Measurements from ENCODE around the gene APOL2. TPM values are rescaled to one million over a fixed set of nuclear protein-coding genes. Genes with fewer than 3 reads are reported as not detected.
"Not testable (repeated sequence)": the region's sequence is repeated elsewhere in the genome, so short reads cannot be mapped to it uniquely, and the experiment has no call there.

Gene APOL2
- total RNA-seq, 1 donor from 2014 or later = 53.5 TPM

GRCh38 chr22:36208914-36209313, 30.4 kb downstream of the APOL2 start:
- DNase-seq (ENCODE audit: extremely low spot score, unreplicated experiment) = no peak
- H3K27me3 Mint-ChIP-seq (ENCODE audit: unreplicated experiment) = peaks cover 39% of the 10 kb centered on the region

GRCh38 chr22:36208162-36208765, 31.1 kb downstream of the APOL2 start:
- no peak overlapping the region for H3K27ac Mint-ChIP-seq (ENCODE audit: unreplicated experiment)
- DNase-seq (ENCODE audit: extremely low spot score, unreplicated experiment) = no peak
- no peak overlapping the region for H3K4me3 Mint-ChIP-seq (ENCODE audit: unreplicated experiment)
- no peaks in the 10 kb centered on the region for H3K9me3 Mint-ChIP-seq (ENCODE audit: unreplicated experiment)
- H3K36me3 Mint-ChIP-seq (ENCODE audit: unreplicated experiment) = no peaks in the 10 kb centered on the region
- TF ChIP-seq CTCF (IDR thresholded peaks at IDR 0.05) = no peak
- H3K4me1 Mint-ChIP-seq (ENCODE audit: unreplicated experiment) = peaks cover 7% of the 10 kb centered on the region
- peaks cover 37% of the 10 kb centered on the region for H3K27me3 Mint-ChIP-seq (ENCODE audit: unreplicated experiment)

More at GRCh38 chr22:36208914-36209313, 30.4 kb downstream of the APOL2 start:
- no peak overlapping the region for H3K4me3 Mint-ChIP-seq (ENCODE audit: unreplicated experiment)
- no peak for TF ChIP-seq CTCF (IDR thresholded peaks at IDR 0.05)
- no peaks in the 10 kb centered on the region for H3K9me3 Mint-ChIP-seq (ENCODE audit: unreplicated experiment)
- H3K27ac Mint-ChIP-seq (ENCODE audit: unreplicated experiment) = no peak overlapping the region
- no peaks in the 10 kb centered on the region for H3K36me3 Mint-ChIP-seq (ENCODE audit: unreplicated experiment)
- H3K4me1 Mint-ChIP-seq (ENCODE audit: unreplicated experiment) = peaks cover 7% of the 10 kb centered on the region

- TF ChIP-seq CTCF (IDR thresholded peaks at IDR 0.05) = no peak
- H3K27ac Mint-ChIP-seq (ENCODE audit: unreplicated experiment) = no peak overlapping the region
- no peaks in the 10 kb centered on the region for H3K9me3 Mint-ChIP-seq (ENCODE audit: unreplicated experiment)
- H3K4me1 Mint-ChIP-seq (ENCODE audit: unreplicated experiment) = peaks cover 5% of the 10 kb centered on the region
- no peaks in the 10 kb centered on the region for H3K36me3 Mint-ChIP-seq (ENCODE audit: unreplicated experiment)
- H3K4me3 Mint-ChIP-seq (ENCODE audit: unreplicated experiment) = no peak overlapping the region
- peaks cover 32% of the 10 kb centered on the region for H3K27me3 Mint-ChIP-seq (ENCODE audit: unreplicated experiment)
- DNase-seq (ENCODE audit: extremely low spot score, unreplicated experiment) = no peak
Measured at GRCh38 chr22:36206255-36206654, 33.1 kb downstream of the APOL2 start.

- H3K9me3 Mint-ChIP-seq (ENCODE audit: unreplicated experiment); H3K4me1 Mint-ChIP-seq (ENCODE audit: unreplicated experiment); H3K27ac Mint-ChIP-seq (ENCODE audit: unreplicated experiment); H3K36me3 Mint-ChIP-seq (ENCODE audit: unreplicated experiment); DNase-seq (ENCODE audit: extremely low spot score, unreplicated experiment); H3K4me3 Mint-ChIP-seq (ENCODE audit: unreplicated experiment): not testable (repeated sequence)
- H3K27me3 Mint-ChIP-seq (ENCODE audit: unreplicated experiment) = peaks cover 30% of the 10 kb centered on the region
Measured at GRCh38 chr22:36205573-36205972, 33.8 kb downstream of the APOL2 start.

- no peak for TF ChIP-seq CTCF (IDR thresholded peaks at IDR 0.05)
- DNase-seq (ENCODE audit: extremely low spot score, unreplicated experiment) = no peak
- H3K4me1 Mint-ChIP-seq (ENCODE audit: unreplicated experiment) = no peaks in the 10 kb centered on the region
- no peaks in the 10 kb centered on the region for H3K36me3 Mint-ChIP-seq (ENCODE audit: unreplicated experiment)
- H3K4me3 Mint-ChIP-seq (ENCODE audit: unreplicated experiment) = no peak overlapping the region
- H3K27me3 Mint-ChIP-seq (ENCODE audit: unreplicated experiment) = peaks cover 28% of the 10 kb centered on the region
- H3K27ac Mint-ChIP-seq (ENCODE audit: unreplicated experiment) = no peak overlapping the region
- H3K9me3 Mint-ChIP-seq (ENCODE audit: unreplicated experiment) = no peaks in the 10 kb centered on the region
Measured at GRCh38 chr22:36204632-36205015, 34.7 kb downstream of the APOL2 start.

All from osteocyte (in vitro differentiated cells).